Kasumi-1 (cell line): Measurements from ENCODE around the gene CPZ.
"Not testable (repeated sequence)": the region's sequence is repeated elsewhere in the genome, so short reads cannot be mapped to it uniquely, and the experiment has no call there.

Experiments used
- DNase-seq, 2 experiments: peaks; one replicate each; lab custom pipeline; 2025; lab: John Stamatoyannopoulos, UW

The CPZ gene

DNA sequence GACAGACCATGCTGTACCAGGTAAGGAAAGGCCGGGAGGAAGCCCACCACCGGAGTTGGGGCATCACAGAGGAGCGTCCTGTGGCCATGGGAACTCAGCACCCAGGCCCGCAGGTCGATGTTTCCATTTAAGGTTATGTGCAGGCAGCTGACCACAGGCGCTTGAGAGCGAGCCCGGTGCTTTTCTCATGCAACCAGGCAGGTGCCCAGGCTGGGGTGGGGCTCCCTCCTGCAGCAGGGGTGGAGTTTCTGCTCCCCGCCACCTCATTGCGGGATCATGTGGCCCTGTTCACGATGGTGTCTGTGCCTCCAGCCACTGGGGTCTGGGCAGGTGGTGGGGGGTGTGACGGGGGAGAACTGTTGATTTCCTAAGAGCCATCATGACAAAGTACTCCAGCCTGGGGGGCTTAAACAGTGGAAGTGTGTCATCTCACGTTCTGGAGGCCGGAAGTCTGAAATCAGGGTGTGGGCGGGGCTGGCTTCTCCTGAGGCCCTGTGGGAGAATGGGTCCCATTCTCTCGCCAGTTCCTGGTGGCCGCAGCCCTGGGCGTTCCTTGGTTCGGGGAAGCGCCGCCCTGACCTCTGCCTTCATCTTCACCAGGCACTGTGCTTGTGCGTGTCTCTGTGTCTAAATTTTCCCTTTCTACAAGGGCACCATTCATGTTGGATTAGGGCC lies 60.9 kb downstream of the CPZ start:
- DNase-seq = no peak

DNA sequence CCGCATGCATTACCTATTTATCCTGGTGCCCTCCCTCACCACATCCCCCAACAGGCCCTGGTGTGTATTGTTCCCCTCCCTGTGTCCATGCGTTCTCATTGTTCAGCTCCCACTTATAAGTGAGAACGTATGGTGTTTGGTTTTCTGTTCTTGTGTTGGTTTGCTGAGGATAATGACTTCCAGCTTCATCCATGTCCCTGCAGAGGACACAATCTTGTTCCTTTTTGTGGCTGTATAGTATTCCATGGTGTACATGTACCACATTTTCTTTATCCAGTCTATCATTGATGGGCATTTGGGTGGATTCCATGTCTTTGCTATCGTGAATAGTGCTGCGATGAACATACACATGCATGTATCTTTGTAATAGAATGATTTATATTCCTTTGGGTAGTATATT lies 61.6 kb downstream of the CPZ start:
- DNase-seq = not testable (repeated sequence)

DNA sequence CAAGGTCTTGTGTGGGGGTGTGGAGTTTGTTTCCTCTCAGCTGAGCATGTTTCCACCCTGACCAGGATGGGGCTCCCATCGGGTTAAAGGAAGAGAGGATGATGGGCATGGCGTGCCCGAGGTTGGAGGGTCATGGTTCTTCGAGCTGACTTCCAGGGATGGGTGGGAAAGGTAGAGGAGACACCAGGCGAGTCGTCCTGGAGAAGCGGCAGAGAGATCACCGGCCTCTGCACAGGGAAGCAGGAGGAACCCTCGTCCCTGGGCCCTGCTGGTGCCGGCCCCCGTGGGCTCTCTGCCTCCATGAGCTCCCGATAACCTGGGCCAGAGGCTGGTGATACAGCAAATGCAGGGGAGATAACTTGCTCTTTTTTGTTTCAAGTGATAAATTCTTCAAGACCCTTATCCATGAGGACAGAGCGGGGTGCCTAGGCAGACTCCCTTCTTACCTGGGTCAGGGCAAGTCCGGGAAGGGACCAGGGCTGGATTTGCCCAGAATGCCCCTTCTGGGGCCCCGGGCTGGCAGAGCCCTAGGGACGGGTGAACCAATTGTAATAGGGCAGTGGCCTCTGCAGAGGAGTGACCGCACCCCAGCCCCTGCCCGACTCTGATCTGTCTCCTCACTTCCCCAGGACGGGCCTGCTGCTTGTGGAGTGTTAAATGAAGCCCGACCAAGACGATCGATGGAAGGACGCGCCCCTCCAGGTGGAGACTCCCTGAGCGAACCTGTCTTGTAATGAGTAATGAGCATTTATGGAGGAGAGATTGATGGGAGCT lies 63.0 kb downstream of the CPZ start:
- DNase-seq = no peak

DNA sequence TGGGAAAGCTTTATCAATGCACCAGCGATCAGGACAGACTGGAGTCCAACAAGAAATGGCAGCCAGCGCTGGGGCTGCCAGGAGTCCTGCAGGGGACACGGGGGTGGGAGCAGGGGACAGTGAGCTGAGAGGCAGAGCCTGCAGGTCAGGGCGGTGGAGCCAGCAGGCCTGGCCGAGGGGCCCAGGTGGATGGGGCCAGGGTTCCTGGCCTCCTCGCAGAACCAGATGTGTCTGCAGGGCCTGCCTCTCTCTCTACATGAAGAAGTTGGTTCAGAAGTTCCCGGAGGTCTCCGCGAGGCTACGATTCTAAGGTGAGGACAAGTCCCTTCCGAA lies 63.6 kb downstream of the CPZ start:
- no peak for DNase-seq

DNA sequence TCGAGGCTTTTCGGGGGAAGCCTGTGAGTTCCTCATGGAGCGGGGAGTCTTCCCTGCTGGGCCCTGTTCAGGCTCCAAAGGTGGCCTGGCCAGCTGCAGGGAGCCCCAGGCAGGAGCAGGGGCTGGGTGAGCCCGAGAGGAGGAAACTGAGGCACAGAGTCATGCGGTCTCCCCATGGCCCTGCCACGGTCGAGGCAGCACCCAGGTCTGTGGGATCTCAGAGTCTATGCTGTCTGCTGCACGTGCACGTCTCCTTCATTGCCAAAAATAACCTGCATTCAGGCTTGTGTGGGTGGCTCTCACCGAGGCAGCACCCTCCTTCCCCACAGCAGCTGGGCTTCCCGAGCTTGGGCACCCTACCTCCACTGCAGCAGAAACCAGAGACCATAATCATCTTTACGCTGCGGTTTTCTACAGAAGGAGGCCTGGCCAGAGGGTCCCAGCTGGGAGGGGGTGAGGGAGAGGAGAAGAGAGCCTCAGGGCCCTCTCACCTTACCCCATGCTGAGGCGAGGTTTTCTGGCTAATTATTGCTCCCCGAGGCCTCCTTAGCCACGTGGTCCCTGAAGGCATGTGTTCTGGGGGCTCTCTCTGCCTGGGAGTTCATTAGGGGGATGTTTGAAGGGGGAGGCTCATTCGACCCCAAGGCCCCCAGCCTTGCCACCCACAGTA lies 64.3 kb downstream of the CPZ start:
- no peak for DNase-seq

DNA sequence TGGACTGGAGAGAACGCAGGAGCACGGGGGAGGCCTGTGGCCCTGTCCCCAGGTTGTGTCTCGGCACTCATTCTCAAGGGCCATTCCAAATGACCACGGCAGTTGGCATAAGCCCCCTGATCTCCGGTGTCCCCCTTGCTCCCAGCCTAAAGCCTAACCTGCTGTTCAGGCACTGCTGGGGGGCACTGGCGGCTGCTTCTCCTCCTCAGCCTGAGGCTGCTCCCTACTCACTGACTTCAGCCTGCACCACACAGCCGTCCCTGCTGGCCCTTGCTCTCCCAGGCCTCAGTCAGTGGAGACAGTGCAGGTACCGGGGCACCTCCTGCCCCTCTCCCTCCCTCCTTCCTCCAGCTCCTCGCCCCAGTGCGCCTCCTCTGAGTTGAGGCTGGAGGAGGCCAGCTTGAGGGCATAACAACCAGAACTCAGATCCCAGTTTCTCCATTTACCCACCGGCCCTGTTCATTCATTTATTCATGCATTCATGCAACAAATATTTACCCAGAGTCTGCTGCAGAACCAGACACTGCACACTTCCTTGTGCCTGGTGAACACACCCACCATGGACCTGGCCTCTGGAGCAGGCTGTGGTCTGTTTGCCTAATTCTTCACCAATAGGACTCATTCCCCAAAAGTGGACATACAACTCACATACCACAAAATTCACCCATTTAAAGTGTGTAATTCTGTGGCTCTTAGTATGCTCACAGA lies 65.0 kb downstream of the CPZ start:
- no peak for DNase-seq

DNA sequence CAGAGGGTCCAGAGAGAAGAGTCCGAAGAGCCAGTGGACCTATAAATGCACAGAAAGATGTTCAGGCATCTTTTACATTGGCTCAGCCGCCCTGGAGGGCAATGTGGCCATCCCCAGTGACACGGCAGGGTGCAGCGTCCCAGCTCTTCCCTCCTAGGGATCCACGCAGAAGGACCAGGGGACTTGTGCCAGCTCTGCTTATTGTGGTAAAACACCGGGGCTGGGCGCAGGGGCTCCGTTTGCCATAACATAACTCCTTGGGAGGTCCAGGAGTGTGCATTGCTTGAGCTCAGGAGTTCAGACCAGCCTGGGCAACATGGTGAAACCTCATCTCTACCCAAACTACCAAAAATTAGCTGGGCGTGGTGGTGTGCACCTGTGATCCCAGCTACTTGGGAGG lies 70.2 kb downstream of the CPZ start:
- DNase-seq = no peak

DNA sequence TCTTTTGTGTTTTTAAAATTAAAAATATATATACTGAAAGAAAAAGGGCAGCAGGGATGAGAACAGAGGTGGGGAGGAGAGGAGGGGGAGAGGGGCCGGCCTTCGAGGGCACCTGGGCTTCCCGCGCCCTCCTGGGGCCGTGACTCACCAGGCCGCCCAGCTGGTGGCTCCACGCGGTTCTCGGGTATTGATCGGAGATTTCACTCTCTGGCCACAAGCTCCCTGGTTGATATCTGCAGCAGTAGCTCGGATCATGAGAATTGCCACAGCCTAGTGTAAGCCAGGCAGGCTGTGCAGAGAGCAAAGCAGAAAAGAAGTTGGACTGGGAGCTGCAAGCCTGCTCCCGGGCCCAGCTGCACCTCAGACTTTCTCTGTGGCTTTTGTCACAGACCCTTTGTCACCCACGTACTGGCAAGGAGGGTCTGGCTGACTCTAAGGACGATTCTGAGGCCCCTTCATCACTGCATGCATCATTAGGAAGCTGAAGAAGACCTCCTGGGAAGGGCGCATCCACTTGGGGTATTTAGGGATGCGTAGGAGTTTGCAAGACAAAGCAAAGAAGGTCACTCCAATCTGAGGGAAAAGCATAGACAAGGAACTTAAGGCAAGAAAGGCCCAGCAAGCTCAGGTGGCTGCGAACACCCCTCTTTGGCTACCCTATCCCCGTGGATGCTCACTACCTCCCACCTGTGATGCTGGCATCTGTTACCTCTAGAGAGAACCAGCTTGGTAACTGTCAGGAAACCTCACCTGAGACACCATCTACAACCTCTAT lies 71.7 kb downstream of the CPZ start:
- DNase-seq = no peak

DNA sequence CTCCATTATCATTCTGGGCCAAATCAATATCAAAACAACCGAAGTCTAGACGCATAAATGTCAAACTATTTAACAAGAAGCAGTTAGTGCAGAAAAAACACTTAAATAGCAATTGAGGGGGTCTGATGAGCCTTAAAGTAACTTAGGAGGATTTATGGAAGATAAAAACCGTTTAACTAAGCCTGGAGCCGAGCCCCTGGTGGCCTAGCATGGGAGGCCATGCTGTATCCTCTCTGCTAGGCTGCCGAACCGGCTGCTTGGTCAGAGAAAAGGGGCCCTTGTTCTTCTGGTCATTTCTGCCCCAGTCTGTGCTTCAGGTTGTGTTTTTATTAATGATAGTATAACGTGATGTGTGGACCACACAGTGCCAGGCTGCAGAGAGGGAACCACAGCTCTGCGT lies 72.4 kb downstream of the CPZ start:
- no peak for DNase-seq

DNA sequence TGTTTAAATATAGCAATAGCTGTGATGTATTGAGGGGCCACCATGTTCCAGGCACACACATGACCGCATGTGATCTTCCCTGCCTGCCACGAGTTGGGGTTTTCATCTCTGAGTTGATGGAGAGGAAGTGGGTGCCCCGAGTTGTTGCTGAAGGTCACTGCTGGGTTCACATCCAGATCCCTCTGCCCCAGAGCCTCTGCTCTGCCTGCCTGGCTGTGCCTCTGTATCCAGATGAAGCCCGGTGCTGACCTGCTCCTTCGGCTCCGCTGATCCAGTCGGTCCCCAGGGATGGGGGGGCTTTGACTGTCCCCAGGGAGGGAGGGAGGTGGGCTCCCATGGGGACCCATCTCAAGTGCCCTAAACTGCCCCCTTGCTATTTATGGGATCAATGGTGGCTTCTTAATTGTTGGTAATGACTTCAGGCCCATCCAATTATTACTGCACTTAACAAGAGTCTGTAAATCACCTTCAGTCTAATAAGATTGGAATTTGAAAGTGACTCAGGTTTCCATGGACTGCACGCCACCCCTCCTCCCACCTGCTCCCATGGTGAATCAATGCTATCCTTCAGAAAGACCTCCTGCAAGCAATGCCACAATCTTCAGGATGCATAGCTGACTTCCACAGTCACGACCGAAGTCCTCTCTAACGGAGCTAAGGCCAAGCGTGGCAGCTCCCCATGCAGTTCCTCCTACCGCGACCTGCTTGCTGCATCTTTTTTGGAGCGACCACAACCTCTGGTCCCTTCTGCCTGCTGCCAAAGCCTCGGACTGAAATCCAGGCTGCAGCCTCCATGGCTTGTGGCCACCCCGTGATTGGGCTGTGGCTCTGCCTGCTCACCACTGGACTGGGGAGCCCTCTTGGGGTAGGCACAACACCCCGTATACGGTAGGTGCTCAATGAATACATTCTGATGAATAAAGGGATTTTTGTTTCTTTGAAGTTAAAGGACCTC lies 73.1 kb downstream of the CPZ start:
- no peak for DNase-seq

DNA sequence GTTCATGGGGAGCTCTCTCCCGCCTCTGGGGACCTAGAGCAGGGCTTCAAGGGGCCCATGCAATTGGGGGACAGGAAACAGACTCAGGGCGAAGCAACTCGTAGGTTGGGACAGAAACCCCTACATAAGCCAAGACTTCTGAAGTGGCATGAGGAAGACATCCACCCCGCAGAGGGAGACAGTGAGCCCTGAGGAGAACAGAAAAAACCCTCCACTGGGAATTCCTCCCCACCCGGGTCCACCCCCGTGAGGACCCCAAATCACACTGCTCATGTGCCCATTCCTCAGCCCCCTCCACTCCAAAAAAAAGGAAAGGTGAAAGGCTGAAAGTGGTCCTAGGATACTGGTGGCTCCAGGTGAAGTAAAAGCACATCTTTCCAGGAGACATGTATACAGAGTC lies 74.0 kb downstream of the CPZ start:
- DNase-seq = no peak
